ENCODE results near the gene TAF15. TPM values are rescaled to one million over a fixed set of nuclear protein-coding genes. Genes with fewer than 3 reads are reported as not detected.

Gene TAF15
- total RNA-seq, 1 donor from 2014 or later, result 36.1 TPM

DNA sequence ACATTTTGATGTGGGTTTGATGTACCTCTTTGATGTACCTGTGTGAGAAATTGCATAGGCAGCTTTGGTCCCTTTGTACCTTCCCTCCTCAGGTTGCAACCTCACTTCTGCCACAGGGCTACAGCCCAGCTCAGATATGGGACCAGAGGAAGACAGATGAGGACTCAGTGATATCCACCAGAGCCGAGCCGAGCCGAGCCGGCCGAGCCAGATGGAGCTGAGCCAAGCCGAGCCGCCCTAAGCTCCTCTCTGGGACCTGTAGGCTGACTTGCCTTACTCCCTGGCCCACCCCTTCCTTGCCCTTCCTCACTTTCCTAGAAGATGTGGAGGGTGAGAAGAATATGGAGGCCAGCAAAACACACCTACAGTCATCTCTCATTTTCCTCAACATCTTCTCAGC, 55.6 kb downstream of the TAF15 start:
- H3K36me3 ChIP-seq (ENCODE audit: control insufficient read depth, insufficient read depth, low read length), result no peaks in the 10 kb centered on the region
- no peaks in the 10 kb centered on the region for H3K27me3 ChIP-seq (ENCODE audit: control insufficient read depth, insufficient read depth, low read length)
- DNase-seq (ENCODE audit: low read depth), result no peak
- TF ChIP-seq, protein P1, sequence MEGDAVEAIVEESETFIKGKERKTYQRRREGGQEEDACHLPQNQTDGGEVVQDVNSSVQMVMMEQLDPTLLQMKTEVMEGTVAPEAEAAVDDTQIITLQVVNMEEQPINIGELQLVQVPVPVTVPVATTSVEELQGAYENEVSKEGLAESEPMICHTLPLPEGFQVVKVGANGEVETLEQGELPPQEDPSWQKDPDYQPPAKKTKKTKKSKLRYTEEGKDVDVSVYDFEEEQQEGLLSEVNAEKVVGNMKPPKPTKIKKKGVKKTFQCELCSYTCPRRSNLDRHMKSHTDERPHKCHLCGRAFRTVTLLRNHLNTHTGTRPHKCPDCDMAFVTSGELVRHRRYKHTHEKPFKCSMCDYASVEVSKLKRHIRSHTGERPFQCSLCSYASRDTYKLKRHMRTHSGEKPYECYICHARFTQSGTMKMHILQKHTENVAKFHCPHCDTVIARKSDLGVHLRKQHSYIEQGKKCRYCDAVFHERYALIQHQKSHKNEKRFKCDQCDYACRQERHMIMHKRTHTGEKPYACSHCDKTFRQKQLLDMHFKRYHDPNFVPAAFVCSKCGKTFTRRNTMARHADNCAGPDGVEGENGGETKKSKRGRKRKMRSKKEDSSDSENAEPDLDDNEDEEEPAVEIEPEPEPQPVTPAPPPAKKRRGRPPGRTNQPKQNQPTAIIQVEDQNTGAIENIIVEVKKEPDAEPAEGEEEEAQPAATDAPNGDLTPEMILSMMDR (IDR thresholded peaks at IDR 0.05; ENCODE audit: insufficient read depth, low read length, poor library complexity, severe bottlenecking), result no peak
- no peak overlapping the region for H3K4me3 ChIP-seq (ENCODE audit: low read depth, low read length)

DNA sequence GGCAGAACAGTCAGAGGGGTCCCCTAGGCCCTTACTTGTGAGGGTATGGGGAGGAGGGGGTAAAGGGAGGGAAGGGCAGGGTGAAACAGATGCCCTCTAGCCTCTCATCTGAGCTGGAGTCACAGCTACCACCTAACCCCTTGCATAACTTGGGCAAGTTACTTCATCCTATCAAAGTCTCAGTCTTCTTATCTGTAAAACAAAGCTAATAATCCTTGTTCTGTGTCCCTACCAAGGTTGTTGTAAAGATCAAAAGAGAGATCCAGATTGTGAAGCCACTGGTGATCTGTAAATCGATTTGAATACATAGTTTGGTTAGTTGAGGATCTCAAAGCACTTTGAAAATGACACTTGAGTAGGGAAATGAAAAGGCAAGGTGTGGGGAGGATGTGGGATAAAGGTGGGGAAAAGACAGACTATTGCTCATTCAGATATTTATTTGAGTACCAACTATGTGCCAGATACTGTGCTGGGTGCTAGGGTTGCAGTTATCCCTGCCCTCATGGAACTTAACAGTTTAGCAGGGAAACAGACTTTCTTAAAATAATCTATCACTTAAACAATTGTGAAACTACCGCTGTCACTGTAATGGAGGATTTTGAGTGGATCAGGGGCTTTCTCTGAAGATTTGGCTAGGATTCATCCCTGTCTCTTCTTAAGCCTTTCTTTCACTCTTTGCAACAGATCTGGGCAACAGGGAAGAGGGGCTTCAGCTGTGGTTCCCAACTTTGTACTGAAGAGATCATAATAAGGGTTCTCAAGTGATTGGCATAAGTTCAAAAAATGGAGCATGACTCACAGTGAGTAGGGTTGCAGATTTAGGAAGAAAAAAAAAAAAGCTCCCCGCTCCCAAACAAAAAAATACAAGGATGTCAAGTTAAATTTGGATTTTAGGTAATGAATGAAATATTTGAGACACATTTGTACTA, 56.4 kb downstream of the TAF15 start:
- no peaks in the 10 kb centered on the region for H3K36me3 ChIP-seq (ENCODE audit: control insufficient read depth, insufficient read depth, low read length)
- H3K27me3 ChIP-seq (ENCODE audit: control insufficient read depth, insufficient read depth, low read length), result no peaks in the 10 kb centered on the region
- TF ChIP-seq, protein P1 (IDR thresholded peaks at IDR 0.05; ENCODE audit: insufficient read depth, low read length, poor library complexity, severe bottlenecking), result no peak
- H3K4me3 ChIP-seq (ENCODE audit: low read depth, low read length), result no peak overlapping the region
- DNase-seq (ENCODE audit: low read depth), result no peak

DNA sequence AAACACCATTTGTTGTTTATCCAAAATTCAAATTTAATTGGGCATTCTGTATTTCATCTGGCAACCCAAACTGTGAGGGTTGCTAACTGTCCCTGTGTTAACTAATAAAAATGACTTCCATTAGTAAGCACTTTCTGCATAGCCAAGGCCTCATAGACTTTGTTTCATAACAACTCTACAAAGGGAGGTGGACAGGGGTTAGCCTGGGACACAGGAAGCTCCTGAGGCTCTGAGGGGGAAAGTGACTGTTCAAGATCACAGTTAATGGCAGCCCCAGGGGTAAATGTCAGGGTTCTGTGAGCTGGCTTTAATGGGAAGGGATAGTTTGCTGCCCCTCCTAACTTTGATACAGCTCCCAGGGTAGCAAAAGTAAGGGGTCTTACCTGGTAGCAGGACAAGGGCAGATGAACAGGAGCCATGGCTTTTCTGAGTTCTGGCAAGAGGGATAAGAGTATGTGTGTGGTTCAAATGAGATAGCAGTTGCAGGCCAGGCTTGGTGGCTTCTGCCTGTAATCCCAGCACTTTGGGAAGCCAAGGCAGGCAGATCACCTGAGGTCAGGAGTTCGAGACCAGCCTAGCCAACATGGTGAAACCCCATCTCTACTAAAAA, 57.2 kb downstream of the TAF15 start:
- TF ChIP-seq, protein P1 (IDR thresholded peaks at IDR 0.05; ENCODE audit: insufficient read depth, low read length, poor library complexity, severe bottlenecking), result no peak
- no peaks in the 10 kb centered on the region for H3K27me3 ChIP-seq (ENCODE audit: control insufficient read depth, insufficient read depth, low read length)
- no peak for DNase-seq (ENCODE audit: low read depth)
- H3K36me3 ChIP-seq (ENCODE audit: control insufficient read depth, insufficient read depth, low read length), result no peaks in the 10 kb centered on the region
- no peak overlapping the region for H3K4me3 ChIP-seq (ENCODE audit: low read depth, low read length)

DNA sequence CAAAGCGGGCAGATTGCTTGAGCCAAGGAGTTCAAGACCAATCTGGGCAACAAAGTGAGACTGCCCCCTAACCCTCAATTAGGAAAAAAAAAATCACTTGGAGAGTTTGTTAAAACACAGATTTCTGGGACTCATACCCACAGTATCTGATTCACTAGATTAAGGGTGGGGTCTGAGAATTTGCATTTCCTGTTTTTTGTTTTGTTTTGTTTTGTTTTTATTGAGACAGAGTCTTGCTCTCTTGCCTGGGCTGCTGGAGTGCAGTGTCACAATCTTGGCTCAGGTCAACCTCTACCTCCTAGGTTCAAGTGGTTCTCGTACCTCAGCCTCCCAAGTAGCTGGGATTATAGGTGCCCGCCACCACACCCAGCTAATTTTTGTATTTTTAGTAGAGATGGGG, 58.3 kb downstream of the TAF15 start:
- H3K27me3 ChIP-seq (ENCODE audit: control insufficient read depth, insufficient read depth, low read length), result no peaks in the 10 kb centered on the region

DNA sequence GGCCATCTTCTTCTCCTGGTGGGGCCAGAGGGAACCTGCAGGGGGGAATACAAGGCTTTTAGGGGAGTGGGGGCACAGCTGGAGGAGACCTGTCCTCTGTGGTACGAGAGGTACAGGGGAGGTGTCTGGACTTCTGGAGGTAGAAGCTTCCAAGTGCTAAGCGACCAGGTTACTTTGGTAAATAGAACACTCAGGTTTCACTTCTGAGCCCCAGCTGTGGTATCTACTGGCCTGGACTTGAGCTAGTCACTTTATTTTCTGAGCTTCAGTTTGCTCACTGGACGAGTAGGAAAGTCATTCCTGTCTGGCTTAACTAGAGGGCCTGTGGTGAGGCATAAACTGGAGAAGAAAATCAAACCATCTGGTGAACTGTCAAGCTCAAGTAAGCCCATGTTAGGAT, 59.5 kb downstream of the TAF15 start, which contains the start of gene HEATR9:
HEATR9 (minus strand) TSS at position 155 of the 400 bp plus-strand sequence; CDS start at position 6, 149 bp downstream.
- TF ChIP-seq, protein P1 (IDR thresholded peaks at IDR 0.05; ENCODE audit: insufficient read depth, low read length, poor library complexity, severe bottlenecking), result no peak
- DNase-seq (ENCODE audit: low read depth), result no peak
- no peaks in the 10 kb centered on the region for H3K36me3 ChIP-seq (ENCODE audit: control insufficient read depth, insufficient read depth, low read length)
- H3K27me3 ChIP-seq (ENCODE audit: control insufficient read depth, insufficient read depth, low read length), result no peaks in the 10 kb centered on the region
- no peak within 1 kb of the TSS for H3K4me3 ChIP-seq (ENCODE audit: low read depth, low read length)

More for the DNA sequence above, 58.3 kb downstream of the TAF15 start:
- DNase-seq (ENCODE audit: low read depth), result no peak
- Histone ChIP-seq H3K4me3 (ENCODE audit: low read depth, low read length) (no peak overlapping the region), H3K36me3 (ENCODE audit: control insufficient read depth, insufficient read depth, low read length) (no peaks in the 10 kb centered on the region)
- TF ChIP-seq, protein P1 (IDR thresholded peaks at IDR 0.05; ENCODE audit: insufficient read depth, low read length, poor library complexity, severe bottlenecking), result no peak
